Pancreas (tissue), 10 donors: Measurements from ENCODE around the gene MYL2. TPM values are rescaled to one million over a fixed set of nuclear protein-coding genes. Genes with fewer than 3 reads are reported as not detected.

ENCODE experiments used
- ATAC-seq, 4 donors: fragments of 200-7000 bp; cut with Tn5 transposase; one replicate each; pipeline versions ENCODE4 v1.8.0 to v1.9.1; 2020; ENCODE audit warnings: mild to moderate bottlenecking in 4 of 4, moderate library complexity in 4 of 4
- DNase-seq, 6 donors: peaks; one replicate each; pipeline ENCODE4 v3.0.0-alpha.2; 2020
- FAIRE-seq: peaks from 2 replicates; lab custom pipeline; 2012; peaks lifted over from hg19 to GRCh38; lab: Jason Lieb, UNC
- H3K27ac ChIP-seq, 4 donors: fragments of 200-600 bp; sonication (generic); 1 replicate in 3 of 4; 2 replicates in 1 of 4; pipeline versions ENCODE4 v1.5.0 to v1.8.0; 2020
- H3K27me3 ChIP-seq, 4 donors: fragments of 200-600 bp; one replicate each; pipeline ENCODE4 v1.8.0; 2021
- H3K36me3 ChIP-seq, 3 donors: fragments of 200-600 bp; sonication (generic) in 1 of 3; one replicate each; pipeline versions ENCODE4 v1.5.0 to v1.8.0; 2020 to 2021
- H3K4me1 ChIP-seq, 3 donors: fragments of 200-600 bp; one replicate each; pipeline ENCODE4 v1.8.0; 2021
- H3K4me3 ChIP-seq, 4 donors: fragments of 200-600 bp; sonication (generic) in 2 of 4; one replicate each; pipeline versions ENCODE4 v1.5.0 to v1.8.0; 2020 to 2021
- H3K9me3 ChIP-seq, 4 donors: fragments of 200-600 bp; one replicate each; pipeline ENCODE4 v1.8.0; 2021
- WGBS, 2 donors: extraction: QIAGEN DNeasy Blood & Tissue Kit; methylation state at CpG; one replicate each; pipeline ENCODE4 v1.1.7; 2013; 5-methylcytosine and 5-hydroxymethylcytosine counted together
- intact Hi-C, 3 donors: fragments of 100-400 bp; cut with DNase I; formaldehyde crosslinking; loops; one replicate each; pipeline versions ENCODE4 v1.11.1 to v1.14.2; 2022
- polyA plus RNA-seq, 2 donors: library from polyadenylated mRNA; stranded (reverse); fragments of 200-250 nt; gene quantifications; one replicate each; pipeline ENCODE4 v1.2.3, GENCODE V29; 2013
- total RNA-seq, 6 donors: library from RNA; stranded (reverse); fragmentation: NEBNext Ultra II Directional in 4 of 6; extraction: Animal tissue kit (Norgen Biotek cat#: 25700) in 4 of 6; gene quantifications; one replicate each; pipeline versions ENCODE4 v1.2.1 to v1.2.4, GENCODE V29; 2021 to 2023
- TF ChIP-seq, protein P1 (sequence below), 4 donors: fragments of 200-600 bp; sonication (generic) in 3 of 4; IDR thresholded peaks; one replicate each; pipeline versions ENCODE4 v1.5.0 to v1.8.0; 2021; ENCODE audit warnings: antibody characterized with exemption in 4 of 4
- donor health status: healthy with polysubstance abuse.
- donor health status: DM: no; HTN: no; CAD: no; lungs with moderate emphysema.
- donor health status: DM: no; HTN: no; CAD: no.
- donor health status: control.
- donor health status: control.
- donor health status: Bipolar disorder and iron deficiency.
- donor health status: DM: yes; HTN: yes; CAD: no.
- donor health status: DM: no; HTN: no; CAD: no.
- donor health status: DM: no; HTN: no; CAD: no.
- donor health status: DM: yes; HTN: yes; CAD: no.

Gene MYL2
- total and polyA plus RNA-seq, 8 donors: 1.6 to 12.0 (median 7.1) TPM; not detected in 5

DNA sequence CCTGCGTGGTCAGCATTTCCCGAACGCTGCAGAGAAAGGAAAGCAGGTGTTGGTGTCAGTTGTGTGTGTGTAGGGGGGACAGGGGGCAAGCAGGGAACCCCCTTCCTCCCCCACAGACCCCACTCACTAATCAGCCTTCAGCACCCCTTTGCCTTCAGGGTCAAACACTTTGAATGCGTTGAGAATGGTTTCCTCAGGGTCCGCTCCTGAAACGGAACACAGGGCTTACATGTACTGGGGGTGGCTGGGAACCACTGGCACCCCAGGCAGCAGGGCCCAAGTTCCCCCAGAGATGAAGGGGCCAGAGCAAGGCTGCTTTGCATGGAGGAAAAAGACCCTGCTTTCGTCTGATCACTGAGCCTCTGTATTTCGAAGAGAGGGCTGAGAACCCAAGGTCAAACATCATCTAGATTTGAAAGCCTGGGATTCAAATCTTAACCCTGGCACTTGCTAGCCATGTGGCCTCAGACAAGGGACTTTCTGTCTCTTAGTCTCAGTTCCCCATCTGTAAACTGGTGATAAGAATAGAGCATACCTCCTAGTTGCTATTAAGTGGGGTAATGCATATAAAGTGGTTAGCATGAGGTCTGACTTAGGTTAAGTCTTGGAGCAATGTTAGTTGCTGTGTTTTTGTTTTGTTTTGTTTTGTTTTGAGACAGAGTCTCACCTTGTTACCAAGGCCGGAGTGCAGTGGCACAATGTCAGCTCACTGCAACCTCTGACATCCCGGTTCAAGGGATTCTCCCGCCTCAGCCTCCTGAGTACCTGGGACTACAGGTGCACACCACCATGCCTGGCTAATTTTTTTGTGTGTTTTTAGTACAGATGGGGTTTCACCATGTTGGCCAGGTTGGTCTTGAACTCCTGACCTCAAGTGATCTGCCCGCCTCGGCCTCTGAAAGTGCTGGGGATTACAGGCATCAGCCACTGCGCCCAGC, 7.0 kb downstream of the MYL2 start:
- Histone ChIP-seq H3K4me1 (no peaks in the 10 kb centered on the region), H3K4me3 (no peak overlapping the region), H3K36me3 (no peaks in the 10 kb centered on the region), H3K27ac (no peak overlapping the region), H3K9me3 (no peaks in the 10 kb centered on the region), H3K27me3 (no peaks in the 10 kb centered on the region)
- no peak for ATAC-seq
- no peak for FAIRE-seq
- 71 to 72% methylated on average over 14 of the region's 14 CpGs for WGBS, 2 donors
- TF ChIP-seq, protein P1, sequence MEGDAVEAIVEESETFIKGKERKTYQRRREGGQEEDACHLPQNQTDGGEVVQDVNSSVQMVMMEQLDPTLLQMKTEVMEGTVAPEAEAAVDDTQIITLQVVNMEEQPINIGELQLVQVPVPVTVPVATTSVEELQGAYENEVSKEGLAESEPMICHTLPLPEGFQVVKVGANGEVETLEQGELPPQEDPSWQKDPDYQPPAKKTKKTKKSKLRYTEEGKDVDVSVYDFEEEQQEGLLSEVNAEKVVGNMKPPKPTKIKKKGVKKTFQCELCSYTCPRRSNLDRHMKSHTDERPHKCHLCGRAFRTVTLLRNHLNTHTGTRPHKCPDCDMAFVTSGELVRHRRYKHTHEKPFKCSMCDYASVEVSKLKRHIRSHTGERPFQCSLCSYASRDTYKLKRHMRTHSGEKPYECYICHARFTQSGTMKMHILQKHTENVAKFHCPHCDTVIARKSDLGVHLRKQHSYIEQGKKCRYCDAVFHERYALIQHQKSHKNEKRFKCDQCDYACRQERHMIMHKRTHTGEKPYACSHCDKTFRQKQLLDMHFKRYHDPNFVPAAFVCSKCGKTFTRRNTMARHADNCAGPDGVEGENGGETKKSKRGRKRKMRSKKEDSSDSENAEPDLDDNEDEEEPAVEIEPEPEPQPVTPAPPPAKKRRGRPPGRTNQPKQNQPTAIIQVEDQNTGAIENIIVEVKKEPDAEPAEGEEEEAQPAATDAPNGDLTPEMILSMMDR (IDR thresholded peaks at IDR 0.05): no peak
- intact Hi-C loops: no loop called here
- DNase-seq: no peak

DNA sequence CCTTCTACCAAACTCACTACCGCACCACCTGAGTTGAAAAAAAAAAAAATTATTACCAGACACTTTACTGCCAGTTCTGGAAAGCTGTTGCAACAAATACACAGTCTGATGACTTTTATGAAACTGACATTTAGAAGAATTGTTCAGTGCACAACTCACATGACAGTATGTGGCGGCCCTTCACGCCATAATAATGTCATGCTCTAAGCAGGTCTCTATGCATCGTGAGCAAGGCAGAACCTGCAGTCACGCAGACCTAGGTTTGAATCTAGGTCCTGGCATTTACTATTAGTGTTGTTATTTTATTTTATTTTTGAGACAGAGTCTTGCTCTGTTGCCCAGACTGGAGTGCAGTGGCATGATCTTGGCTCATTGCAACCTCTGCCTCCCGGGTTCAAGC, 8.1 kb downstream of the MYL2 start:
- Histone ChIP-seq H3K27ac (no peak overlapping the region), H3K4me1 (no peaks in the 10 kb centered on the region), H3K4me3 (no peak overlapping the region), H3K9me3 (no peaks in the 10 kb centered on the region), H3K27me3 (no peaks in the 10 kb centered on the region), H3K36me3 (no peaks in the 10 kb centered on the region)
- intact Hi-C loops: no loop called here
- TF ChIP-seq, protein P1 (IDR thresholded peaks at IDR 0.05): no peak
- 72 to 75% methylated on average over 6 of the region's 6 CpGs for WGBS, 2 donors
- no peak for FAIRE-seq
- ATAC-seq: no peak
- no peak for DNase-seq

DNA sequence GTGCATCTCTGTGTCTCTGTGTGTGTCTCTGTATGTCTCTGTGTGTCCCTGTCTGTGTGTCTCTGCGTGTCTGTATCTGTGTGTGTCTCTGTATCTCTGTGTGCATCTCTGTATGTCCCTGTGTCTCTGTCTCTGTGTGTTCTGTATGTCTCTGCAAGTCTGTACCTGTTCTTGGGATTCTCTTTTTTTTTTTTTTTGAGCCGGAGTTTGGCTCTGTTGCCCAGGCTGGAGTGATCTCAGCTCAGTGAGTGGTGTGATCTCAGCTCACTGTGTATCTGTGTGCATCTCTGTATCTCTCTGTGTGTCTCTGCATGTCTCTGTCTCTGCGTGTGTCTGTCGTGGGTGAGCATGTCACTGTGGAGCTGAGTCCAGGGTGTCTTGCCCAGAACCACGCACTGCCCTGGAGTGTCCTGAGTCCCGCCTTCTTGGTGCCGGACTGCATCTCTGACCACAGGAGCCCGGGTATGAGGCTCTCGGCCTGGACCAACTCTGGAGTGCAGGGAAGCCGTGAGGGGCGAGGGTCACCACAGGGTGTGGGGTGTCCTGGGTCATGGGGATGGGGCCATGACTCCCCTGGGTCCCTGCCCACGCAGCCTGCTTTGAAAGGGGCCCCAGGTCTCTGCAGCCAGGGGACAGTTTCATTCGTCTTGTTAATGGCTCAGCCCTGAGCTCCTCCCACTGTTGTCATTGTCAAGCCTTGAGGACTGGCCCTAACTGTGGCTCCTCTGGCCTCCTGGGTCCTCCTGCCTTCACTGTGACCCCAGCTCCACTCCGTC, 11.8 kb downstream of the MYL2 start:
- Histone ChIP-seq H3K27ac (no peak overlapping the region), H3K4me3 (no peak overlapping the region), H3K36me3 (no peaks in the 10 kb centered on the region), H3K27me3 (no peaks in the 10 kb centered on the region), H3K4me1 (no peaks in the 10 kb centered on the region), H3K9me3 (no peaks in the 10 kb centered on the region)
- 52% methylated on average over 14 of the region's 14 CpGs for WGBS, 2 donors
- TF ChIP-seq, protein P1 (IDR thresholded peaks at IDR 0.05): no peak
- FAIRE-seq (no peak), DNase-seq (no peak), ATAC-seq (no peak)
- intact Hi-C loops: no loop called here

DNA sequence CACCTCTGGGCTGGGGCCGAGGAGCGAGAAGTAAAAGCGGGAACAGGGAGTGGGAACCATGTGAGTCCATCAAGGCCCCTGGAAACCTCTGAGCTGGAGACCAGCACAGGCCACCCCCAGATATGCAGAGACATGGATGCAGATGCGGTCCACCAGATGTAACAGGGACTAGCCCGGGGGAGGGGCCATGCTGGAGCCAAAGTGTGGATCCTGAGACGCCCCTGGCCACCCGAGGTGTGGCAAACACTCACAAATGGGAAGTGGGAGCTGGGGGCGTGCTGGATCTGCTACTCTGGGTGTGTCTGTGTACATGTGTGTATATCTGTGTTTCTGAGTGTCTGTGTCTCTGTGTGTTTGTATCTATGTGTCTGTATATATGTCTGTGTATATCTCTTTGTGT, 12.8 kb downstream of the MYL2 start:
- Histone ChIP-seq H3K27me3 (no peaks in the 10 kb centered on the region), H3K4me1 (no peaks in the 10 kb centered on the region), H3K9me3 (no peaks in the 10 kb centered on the region), H3K36me3 (no peaks in the 10 kb centered on the region), H3K27ac (no peak overlapping the region), H3K4me3 (no peak overlapping the region)
- ATAC-seq (no peak), FAIRE-seq (no peak), DNase-seq (no peak)
- WGBS, 2 donors: 52 to 67% methylated on average over 8 of the region's 8 CpGs
- TF ChIP-seq, protein P1 (IDR thresholded peaks at IDR 0.05): no peak
- intact Hi-C loops: no loop called here
